Measurements from ENCODE around the gene GLRX3.

DNA sequence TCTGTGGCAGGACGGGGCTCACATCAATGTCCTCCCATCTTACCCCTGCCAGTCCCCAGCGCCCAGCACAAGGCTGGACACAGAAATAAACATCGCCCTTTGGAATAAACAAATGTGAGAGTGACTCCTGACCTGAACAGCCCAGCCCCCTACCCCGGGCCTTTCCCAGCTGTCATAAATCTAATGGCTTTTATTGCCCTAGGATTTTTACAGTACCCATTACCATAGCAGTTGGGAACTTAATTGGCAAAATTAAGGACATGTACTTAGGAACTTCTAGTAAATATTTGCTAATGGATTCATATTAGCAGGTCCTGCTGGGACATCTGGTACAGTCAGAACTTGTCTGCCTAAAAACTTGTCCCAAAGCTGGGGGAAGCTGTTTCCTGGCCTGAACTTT lies 76.6 kb downstream of the GLRX3 start:
- TF ChIP-seq CTCF (IDR thresholded peaks at IDR 0.05) (no peak), EP300 (IDR thresholded peaks at IDR 0.05) (no peak)
